NCI-H146 (cell line): ENCODE results near the gene IDH3B.

Experiments
- DNase-seq: peaks from one replicate; lab custom pipeline; 2025; lab: John Stamatoyannopoulos, UW

Gene IDH3B

GRCh38 chr20:2617099-2617714 lies 46.8 kb downstream of the IDH3B start:
- DNase-seq = no peak

GRCh38 chr20:2616634-2617033 lies 47.4 kb downstream of the IDH3B start:
- DNase-seq = no peak

DNA sequence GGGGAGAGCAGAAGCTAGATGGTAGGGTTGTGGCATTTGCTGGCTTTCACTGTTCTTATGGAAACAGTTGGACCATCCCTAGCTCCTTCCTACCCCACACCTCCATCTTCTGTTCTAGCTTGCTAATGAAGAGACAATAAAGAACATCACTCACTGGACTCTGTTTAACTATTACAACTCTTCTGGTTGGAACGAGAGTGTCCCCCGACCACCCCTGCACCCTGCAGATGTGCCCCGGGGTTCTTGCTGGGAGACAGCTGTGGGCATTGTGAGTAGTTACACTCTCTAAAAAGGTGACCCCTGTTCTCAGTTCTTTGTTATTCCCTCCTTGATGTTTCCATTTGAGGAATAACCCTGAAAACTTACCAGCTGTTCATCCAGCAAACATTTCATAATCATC lies 51.9 kb downstream of the IDH3B start:
- DNase-seq = no peak

DNA sequence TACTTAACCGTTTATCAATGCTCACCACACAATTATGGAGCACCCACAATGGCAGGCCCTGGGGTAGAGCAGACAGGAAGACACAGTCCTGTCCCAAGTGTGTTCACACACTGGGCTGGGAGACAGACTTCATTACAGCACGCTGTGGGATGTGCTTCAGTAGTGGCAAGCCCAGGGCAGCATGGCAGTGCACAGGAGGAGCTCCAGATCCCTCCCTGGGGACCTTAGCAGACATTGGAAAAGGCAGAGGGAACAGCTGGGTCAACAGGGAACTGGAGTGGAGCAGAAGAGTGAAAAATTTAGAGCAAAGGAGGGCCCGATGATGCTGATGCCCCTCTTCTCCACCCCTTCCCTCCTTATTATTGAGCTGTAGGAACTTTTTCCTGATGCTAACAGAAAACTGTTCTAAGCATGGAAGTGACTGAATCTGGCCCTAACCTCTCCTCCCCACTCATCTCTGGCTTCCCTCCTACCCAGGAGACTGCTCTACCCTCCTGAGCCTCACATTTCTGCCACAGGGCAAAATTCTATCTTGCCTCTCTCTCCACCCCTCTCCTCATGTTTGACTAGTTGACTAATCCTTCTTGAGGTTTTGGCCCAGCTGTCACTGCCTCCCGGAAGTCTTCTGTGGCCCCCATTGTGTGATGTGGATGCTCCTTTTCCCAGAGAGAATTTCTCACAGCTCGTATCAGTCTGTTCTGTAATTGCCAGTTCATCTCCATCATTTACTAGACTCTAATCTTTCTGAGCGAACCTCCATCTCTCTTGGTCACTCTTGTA lies 52.9 kb downstream of the IDH3B start:
- no peak for DNase-seq

DNA sequence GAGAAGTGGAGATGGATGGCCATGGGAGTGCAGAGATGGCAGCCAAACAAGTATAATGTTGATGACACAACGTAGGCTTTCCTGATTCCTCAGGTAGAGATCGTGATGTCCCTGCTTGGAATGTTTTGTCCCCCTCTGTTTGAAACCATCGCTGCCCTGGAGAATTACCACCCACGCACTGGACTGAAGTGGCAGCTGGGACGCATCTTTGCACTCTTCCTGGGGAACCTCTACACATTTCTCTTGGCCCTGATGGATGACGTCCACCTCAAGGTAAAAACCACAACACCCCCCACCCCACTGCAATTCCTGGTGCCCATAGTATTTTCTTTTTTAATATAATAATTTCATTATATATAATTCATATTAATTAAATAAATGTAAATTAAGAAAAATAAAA lies 53.7 kb downstream of the IDH3B start:
- DNase-seq = no peak
